Glomerular visceral epithelial cell (primary cell): ENCODE data around the gene CAB39.

Source experiments
- DNase-seq: peaks from one replicate; pipeline ENCODE4 v3.0.0-alpha.2; 2016; ENCODE audit errors: extremely low spot score

Gene CAB39

DNA sequence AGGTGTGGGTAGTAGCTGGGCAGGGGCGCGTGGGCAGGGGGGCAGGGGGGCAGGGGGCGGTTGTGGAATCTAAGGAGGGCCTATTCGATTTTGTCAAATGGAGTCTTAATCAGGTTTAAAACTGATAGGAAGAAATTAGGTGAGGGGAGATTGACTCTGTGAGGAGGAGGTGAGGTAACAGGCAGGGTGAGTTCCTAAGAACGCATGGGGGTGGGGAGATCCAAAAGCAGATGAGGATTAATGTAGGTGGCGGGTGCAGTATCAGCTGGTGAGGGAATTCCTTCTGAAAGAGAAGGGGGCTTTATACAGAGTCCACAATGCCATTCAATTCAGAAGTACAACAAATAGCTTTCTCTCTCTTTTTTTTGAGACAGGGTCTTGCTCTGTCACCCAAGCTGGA is 72.7 kb downstream of the CAB39 start:
- DNase-seq = no peak

DNA sequence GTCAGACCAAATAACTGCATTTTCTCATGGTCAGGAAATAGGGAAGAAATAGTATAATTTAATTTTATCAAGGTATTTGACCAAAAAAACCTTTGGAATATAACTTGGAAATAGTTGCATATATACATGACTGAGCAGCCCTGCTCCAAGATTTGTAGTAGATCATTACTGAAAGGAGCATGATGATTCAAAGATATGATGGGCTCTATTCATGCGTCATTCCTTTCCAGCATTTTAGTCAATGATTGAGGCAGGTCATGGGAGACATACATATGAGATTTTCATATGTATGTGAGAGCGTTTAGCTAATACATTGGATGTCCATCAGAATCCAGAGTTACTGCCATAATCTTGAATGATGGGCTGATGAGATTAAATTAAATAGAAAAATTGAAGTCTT is 74.5 kb downstream of the CAB39 start:
- DNase-seq = peak; percentile 58

- DNase-seq = no peak
These were observed 76.0 kb downstream of the CAB39 start for GRCh38 chr2:230788554-230789175.

DNA sequence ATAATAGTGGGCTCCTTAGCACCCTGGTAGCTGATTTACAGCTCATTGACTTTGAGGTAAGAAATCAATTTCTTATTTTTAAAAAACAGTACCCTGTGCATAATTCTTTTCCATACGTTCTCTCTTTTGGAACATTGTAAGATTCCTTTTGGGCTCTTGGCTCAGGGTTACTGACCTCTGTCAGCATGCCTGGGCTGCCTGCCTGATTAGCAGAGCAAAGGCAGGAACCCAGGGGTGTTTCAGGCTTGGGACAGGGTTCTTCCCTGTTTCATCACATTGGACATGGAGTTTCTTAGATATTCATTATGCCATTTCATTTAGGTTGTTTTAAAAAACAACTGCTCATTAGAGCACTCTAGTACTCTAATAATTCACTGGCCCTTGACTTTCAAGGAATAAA is 78.3 kb downstream of the CAB39 start:
- DNase-seq = no peak

DNA sequence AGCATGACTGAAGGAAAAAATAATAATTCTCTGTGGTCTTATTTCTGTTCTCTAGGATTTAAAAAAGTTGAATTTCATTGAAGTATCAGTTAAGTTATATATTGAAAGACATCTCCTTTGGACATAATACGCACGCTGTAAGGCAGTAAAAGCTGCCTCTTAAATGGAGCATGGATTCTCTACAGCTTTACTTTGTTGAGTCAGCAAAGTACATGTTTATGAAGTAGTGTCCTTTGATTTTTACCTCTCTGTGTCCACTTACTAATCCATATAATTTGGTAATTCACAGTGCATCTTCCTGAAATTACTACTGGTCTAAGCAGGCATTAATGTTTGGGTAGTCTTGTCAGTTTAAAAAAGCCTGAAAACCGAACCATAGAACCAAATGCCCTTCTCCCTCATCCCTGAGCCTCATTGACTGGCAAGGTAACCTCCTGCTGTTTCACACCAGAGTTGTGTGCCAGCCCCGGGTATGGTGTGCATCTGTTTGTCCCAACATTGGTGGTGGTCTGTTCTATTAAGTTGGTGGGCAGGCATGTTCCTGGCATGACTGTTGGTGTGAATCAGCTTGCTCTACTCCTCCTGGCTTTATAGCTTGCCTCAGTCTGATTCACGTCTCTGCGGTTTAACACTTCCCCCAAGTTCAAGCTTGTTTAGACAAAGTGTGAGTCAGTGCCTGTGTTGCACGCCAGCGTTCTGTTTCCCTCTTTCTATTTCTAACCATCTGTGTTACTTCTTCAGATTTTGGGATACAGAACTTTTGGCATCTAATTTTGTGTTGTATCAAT is 81.1 kb downstream of the CAB39 start:
- peak; percentile 98 for DNase-seq

- peak; percentile 44 for DNase-seq
These were observed 81.9 kb downstream of the CAB39 start for GRCh38 chr2:230794497-230794896.

GRCh38 chr2:230795856-230796255 is 83.2 kb downstream of the CAB39 start:
- DNase-seq = no peak

- peak; percentile 30 for DNase-seq
These were observed 83.7 kb downstream of the CAB39 start for GRCh38 chr2:230796280-230796862.

GRCh38 chr2:230797515-230798495 is 85.2 kb downstream of the CAB39 start:
- DNase-seq = no peak

GRCh38 chr2:230798769-230799399 is 86.2 kb downstream of the CAB39 start:
- DNase-seq = peak; percentile 73

GRCh38 chr2:230805353-230806017 is 92.8 kb downstream of the CAB39 start:
- DNase-seq = no peak

DNA sequence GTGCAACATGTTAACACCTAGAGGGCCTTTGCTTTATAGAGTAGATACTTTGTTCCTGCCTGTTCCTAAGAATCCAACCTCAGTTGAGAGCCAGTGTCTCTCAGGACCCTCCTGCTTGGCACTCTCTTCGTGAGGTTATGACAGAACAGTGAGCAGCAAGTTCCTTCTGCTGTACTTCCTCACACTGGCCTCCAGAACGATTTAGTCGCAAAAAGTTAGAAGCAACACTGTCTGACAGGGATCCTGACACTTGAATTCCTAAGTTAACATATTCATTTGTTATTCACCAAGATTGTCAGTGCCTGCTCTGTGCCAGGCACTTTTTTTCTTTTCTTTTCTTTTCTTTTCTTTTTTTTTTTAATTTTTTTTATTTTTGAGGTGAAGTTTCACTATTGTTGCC is 95.1 kb downstream of the CAB39 start:
- DNase-seq = no peak

- DNase-seq = no peak
These were observed 96.4 kb downstream of the CAB39 start for GRCh38 chr2:230809015-230809414.

DNA sequence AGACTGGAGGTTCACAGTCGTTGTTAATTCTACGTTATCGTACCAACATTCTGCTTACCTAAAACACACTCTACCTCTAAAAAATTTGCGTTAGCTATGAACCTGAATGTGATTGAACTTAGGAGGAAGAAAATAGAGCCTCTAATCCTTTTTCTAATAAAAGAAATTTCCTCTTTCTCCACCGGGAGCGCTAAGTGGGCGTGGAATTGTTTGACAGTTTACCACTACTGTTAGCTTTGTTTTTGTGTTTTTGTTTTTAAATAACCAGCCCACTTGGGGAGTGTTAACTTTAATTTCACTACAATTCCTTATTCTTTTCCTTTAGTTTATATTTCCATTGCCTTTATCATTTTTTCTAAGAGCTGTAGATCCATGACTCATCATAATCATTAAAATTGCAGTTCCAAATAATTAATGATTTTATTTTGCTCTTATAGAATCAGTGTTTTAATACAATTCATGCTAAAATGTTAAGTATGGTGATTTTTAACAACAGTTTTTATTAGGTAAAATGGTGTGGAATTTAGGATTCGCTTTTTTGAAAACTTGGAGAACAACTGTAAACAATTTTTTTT is 97.1 kb downstream of the CAB39 start:
- DNase-seq = no peak

GRCh38 chr2:230811508-230811907 is 98.9 kb downstream of the CAB39 start:
- DNase-seq = no peak

DNA sequence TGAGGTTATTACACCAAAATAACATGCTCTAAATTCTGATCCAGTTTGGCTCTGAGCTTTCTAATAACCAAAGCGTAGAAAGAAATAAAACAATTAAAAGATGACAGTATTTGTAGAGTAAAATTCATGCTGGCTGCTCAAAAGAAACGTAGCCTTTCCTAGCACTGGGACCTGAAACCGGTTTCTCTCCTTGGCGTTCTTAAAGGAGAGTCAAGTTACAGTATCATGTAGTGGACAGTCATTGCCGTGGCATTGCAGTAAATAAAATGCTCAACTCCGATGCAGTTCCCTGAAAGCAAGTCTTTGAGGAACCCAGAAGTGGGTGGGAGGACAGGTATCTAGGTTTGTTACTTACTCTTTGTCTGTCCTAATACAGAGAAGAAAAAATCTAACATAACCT is 99.4 kb downstream of the CAB39 start:
- DNase-seq = no peak

GRCh38 chr2:230814616-230815015 is 102.0 kb downstream of the CAB39 start:
- peak; percentile 44 for DNase-seq

GRCh38 chr2:230815088-230815487 is 102.4 kb downstream of the CAB39 start:
- no peak for DNase-seq

- DNase-seq = no peak
These were observed 104.1 kb downstream of the CAB39 start for GRCh38 chr2:230816735-230817134.

GRCh38 chr2:230819433-230819832 is 106.8 kb downstream of the CAB39 start:
- DNase-seq = no peak
